OCI-M2 (cell line): ENCODE measurements around the gene IFITM10.

ENCODE experiments used
- DNase-seq: peaks from one replicate; lab custom pipeline; 2025; ENCODE audit not compliant: unreplicated experiment; lab: John Stamatoyannopoulos, UW

The IFITM10 gene

DNA sequence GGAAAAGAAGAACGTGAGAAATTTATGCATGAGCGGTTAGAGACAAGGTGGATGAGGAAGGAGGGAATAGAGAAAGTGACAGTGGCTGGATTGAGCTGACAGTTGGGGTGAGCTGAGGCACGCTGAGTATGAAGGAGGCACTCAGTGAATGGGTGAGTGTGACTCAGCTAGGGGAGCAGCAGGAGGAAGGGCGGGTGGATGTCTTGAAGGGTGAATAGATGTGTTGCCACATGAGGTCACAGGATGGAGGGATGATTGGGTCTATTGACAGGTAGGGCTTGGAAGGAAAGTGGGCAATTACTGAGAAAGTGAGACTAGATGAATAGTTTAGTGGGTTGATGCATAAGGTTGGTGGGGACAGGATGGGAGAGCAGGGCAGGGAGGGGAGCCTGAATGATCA lies 8.0 kb downstream of the IFITM10 start:
- no peak for DNase-seq

DNA sequence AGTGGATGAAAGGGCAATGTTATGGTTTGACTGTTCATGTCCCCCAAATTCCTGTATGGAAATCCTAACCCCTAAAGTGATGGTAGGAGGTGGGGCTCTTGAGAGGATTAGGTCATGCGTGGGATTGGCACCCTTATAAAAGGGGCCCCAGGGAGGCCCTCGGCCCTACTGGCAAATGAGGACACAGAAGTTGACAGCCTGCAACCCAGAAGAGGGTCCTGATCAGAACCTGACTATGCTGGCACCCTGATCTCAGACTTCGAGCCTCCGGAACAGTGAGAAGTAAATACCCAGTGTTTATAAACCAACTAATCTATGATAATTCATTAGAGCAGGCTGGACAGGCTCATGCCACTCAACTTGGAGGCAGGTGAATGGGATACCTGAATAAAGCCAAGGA lies 8.7 kb downstream of the IFITM10 start:
- no peak for DNase-seq

DNA sequence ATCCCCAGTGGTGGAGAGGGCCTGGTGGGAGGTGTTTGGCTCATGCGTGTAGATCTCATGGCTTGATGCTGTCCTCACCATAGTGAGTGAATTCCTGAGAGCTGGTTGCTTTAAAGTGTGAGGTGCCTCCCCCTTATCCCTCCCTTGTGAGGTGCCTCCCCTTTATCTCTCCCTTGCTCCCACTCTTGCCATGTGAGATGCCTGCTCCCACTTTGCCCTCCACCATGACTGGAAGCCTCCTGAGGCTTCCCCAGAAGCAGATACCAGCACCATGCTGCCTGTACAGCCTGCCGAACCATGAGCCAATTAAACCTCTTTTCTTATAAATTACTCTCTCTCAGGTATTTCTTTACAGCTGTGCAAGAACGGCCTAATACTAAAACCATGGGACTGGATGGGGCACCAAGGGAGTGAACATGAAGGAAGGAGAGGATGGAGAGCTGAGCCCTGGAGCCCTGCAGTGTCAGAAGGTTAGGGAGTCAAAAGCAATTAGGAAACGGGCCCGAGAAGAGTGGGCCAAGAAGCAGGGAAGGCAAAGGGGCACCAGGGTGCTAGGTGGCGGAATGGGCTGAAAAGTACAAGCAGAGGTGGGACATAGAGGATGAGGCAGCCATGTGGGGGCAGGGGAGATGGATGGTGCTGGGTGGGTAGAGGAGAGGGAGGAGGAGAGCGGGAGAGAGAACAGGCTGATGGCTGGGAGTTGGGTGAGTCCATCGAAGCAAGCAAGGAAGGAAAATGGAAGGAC lies 9.4 kb downstream of the IFITM10 start:
- no peak for DNase-seq

DNA sequence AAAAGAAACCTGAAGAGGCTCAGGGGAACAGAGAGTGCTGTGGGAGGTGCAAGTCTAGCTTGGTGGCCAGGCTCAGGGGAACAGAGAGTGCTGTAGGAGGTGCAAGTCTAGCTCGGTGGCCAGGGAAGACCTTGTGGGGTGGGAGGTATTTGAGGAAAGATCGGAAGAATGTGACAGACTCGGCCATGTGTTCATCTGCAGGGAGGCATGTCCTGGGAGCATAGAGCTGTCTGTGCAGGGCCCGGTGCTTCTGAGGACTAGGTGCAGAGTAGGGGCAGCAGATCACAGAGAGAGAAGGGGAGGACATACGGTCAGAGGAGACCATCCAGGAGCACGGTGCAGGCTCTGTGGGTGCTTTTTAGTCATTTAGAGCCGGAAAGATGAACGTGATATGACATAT lies 10.8 kb downstream of the IFITM10 start:
- no peak for DNase-seq

DNA sequence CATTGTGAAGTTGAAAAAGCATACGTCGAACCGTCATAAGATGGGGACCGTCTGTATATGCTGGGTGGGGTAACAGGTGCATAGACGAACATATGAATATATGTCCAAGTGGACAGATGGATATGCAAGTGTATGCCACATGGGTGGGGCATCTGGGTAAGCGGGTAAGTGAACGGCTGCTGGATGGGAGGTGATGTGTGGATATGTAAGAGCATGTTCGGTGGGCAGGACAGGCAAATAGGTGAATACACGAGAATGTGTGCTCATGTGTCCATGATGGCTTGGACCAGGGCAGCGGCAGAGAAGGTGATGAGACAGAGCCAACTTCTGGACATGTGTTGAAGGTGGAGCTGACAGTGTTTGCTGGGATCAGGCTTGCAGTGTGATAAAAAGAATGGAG lies 12.0 kb downstream of the IFITM10 start:
- DNase-seq = no peak

- DNase-seq = no peak
These were observed 13.2 kb downstream of the IFITM10 start for GRCh38 chr11:1737080-1737757.

- DNase-seq = no peak
These were observed 13.9 kb downstream of the IFITM10 start for GRCh38 chr11:1736447-1736992.

DNA sequence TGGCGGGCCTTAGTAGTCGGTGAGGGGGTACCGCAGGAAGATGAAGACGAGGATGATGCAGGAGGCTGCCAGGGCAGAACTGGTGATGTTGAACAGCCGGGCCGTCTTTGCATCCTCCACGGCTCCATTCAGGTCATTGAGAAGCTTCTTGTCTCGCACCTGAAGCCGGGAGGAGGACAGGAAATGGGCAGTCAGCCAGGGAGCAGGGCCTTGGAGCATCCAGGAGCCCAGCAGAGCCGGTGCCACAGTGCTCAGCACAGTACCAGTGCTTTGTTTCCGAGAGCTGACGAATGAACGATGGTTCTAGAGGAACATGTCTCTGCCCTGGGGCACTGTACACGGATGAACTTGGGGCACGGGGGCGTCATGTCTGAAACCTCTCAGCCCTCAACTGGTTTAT lies 15.1 kb downstream of the IFITM10 start:
- no peak for DNase-seq

- no peak for DNase-seq
These were observed 15.7 kb downstream of the IFITM10 start for GRCh38 chr11:1734641-1735081.

DNA sequence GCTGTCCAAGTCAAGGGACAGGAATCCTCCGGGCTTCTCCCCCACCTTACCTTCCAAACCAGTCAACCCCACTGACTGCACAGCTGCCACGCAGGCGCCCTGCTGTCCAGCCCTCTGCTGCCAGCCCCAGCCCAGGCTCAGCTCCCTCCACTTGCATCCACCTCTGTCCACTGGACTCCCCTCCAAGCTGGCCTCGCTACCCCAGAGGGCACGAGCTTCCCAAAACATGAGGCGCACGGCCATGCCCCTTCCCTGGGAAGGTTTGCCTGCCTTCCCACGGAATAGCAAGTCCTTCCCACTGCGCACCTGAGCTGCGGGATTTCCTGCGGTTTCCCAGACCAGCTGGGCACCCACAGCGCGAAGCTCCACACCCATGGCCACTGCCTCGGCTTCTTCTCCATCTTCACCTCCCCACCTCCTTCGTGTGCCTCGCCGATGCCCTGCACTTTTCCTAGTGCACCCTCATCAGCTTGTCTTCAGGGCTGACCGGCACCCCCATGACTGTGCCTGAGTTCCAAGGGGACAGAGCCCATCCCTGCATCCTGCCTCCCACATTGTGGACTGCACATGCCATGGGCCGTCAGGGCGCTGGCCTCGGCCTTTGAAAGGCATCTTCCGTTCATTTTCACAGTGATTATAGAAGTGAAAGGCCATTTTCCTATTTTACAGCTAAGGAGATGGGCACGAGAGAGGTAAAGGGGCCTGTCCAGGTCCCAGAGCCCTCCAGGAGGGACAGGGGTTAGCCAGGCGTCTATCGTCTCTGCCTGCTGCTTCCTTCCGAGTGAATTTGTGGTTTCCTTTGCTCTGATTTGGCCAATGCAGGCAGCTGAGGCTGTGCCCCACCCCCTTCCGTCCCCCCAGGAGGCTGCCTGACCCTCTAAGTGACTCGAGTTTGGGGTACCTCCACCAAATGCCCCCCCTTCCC lies 16.4 kb downstream of the IFITM10 start:
- DNase-seq = no peak

GRCh38 chr11:1733009-1733715 lies 17.2 kb downstream of the IFITM10 start:
- DNase-seq = no peak

DNA sequence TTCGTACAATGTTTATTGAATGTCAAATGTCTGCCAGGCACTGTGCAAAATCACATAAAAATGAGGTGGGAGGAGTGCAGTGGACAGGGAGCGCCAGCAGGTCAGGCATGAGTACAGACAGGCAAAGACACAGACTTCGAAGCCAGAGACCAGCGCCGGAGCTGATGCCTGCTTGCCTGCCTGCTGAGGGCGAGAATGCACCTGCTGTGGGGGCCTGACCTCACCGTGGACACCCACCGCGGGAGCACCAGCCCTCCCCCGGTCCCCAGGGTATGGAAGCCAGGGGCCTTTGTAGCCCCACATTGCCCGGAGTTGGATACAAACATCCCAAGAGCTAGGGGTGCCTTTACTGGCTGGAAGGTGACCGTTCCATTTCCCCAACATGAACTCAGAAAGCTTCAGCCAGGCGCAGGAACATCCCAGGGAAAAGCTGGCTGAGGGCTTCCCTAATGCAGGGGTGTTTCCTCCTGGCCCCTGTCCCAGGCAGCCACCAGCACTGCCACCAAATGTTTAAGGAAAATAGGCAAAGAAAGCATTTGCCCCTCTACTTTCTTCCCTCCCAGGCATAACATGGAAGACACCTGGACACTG lies 17.9 kb downstream of the IFITM10 start:
- no peak for DNase-seq

- no peak for DNase-seq
These were observed 18.8 kb downstream of the IFITM10 start for GRCh38 chr11:1731451-1732059.

- no peak for DNase-seq
These were observed 20.3 kb downstream of the IFITM10 start for GRCh38 chr11:1730059-1730629.

GRCh38 chr11:1729692-1730011 lies 20.7 kb downstream of the IFITM10 start:
- DNase-seq = no peak

DNA sequence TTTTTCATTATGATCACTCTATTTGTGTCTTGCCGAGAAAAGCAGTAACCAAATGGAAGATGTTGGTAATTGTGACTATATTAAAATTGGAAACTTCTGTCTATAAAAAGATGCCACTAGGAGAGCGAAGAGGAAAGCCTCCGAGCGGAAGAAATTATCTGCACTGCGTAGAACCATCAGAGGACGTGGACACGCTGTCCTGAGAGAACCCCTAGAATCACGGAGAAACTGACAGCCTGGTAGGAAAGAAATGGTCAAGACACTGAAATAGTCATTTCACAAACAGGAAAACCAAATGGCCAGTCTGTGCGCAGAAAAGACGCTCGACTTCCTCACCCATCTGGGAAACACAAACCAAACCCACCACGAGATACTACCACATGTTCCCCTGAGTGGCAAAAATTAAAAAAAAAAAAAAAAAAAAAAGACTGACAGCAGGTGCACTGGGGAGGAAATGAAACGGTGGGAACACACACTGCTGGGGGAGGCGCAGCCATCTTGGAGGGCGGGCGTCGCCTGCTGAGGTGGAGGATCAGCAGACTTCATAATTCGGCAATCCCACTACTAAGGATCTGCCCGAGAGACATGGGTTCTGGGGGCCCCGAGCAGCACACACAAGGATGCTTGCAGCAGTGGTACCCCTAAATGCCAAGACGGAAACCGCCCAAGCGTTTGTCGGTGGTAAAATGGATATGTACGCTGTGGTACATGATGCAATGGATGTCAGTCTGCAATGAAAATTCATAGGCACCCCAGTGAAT lies 21.3 kb downstream of the IFITM10 start:
- no peak for DNase-seq

DNA sequence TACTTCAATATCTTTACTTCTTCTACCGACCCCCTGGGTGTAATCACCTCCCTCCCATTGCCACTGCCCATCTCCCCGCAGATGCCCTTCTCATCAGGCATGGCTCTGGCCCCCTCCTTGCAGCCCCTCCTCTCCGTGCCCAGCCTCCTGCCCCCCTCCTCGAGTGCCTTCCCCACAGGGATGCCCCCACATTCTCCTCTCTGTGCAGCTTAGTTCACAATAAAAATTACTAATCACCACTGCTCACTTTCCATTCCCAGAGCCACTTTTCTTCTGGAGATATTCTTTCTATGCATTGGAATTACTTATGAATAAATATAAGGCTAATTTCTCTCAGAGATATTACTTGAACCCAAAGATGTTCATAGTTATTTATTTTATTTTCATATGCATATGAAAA lies 22.1 kb downstream of the IFITM10 start:
- DNase-seq = no peak

- DNase-seq = no peak
These were observed 22.5 kb downstream of the IFITM10 start for GRCh38 chr11:1727861-1728260.

GRCh38 chr11:1727096-1727690 lies 23.2 kb downstream of the IFITM10 start:
- no peak for DNase-seq
